SK-N-SH treated with all-trans-retinoic acid at 6 μM for 48 hours (cell line): Measurements from ENCODE around the gene CCDC85B.
A peak's percentile ranks its signal among the peaks of the same experiment; 100 is the strongest.

ENCODE experiments used
- ATAC-seq: fragments of 200-7000 bp; cut with Tn5 transposase; 3 replicates; pipeline ENCODE4 v1.9.1; 2020; ENCODE audit warnings: mild to moderate bottlenecking, moderate library complexity
- BACH2 ChIP-seq: fragments of 250-450 bp; sonication (Bioruptor Pico); IDR thresholded peaks from 2 replicates; pipeline ENCODE4 v1.9.0; 2021; ENCODE audit warnings: mild to moderate bottlenecking, borderline replicate concordance
- CREB5 ChIP-seq: fragments of 250-450 bp; sonication (Bioruptor Pico); IDR thresholded peaks from 2 replicates; pipeline ENCODE4 v1.5.1; 2020; ENCODE audit warnings: low read depth, mild to moderate bottlenecking, moderate library complexity
- CSDC2 ChIP-seq: fragments of 250-450 bp; sonication (Bioruptor Pico); IDR thresholded peaks from 2 replicates; pipeline ENCODE4 v1.5.0; 2020; ENCODE audit warnings: mild to moderate bottlenecking, moderate library complexity
- CSRNP3 ChIP-seq: fragments of 250-450 bp; sonication (Bioruptor Pico); IDR thresholded peaks from 2 replicates; pipeline ENCODE4 v1.5.1; 2021; ENCODE audit warnings: mild to moderate bottlenecking, moderate library complexity
- ESRRG ChIP-seq: fragments of 250-450 bp; sonication (Bioruptor Pico); IDR thresholded peaks from 2 replicates; pipeline ENCODE4 v1.6.1; 2021; ENCODE audit warnings: mild to moderate bottlenecking
- GLIS3 ChIP-seq: fragments of 250-450 bp; sonication (Bioruptor Pico); IDR thresholded peaks from 2 replicates; pipeline ENCODE4 v1.5.0; 2020; ENCODE audit warnings: mild to moderate bottlenecking, moderate library complexity
- ISL1 ChIP-seq: fragments of 250-450 bp; sonication (Bioruptor Pico); IDR thresholded peaks from 2 replicates; pipeline ENCODE4 v2.1.2; 2022; ENCODE audit warnings: mild to moderate bottlenecking, moderate library complexity
- OSR1 ChIP-seq: fragments of 250-450 bp; sonication (Bioruptor Pico); IDR thresholded peaks from 2 replicates; pipeline ENCODE4 v1.8.0; 2022; ENCODE audit warnings: moderate library complexity, mild to moderate bottlenecking, inconsistent platforms
- PATZ1 ChIP-seq: fragments of 250-450 bp; sonication (Bioruptor Pico); IDR thresholded peaks from 2 replicates; pipeline ENCODE4 v1.8.0; 2020; ENCODE audit warnings: mild to moderate bottlenecking, moderate library complexity, borderline replicate concordance
- PPARA ChIP-seq: fragments of 250-450 bp; sonication (Bioruptor Pico); IDR thresholded peaks from 2 replicates; pipeline ENCODE4 v1.5.0; 2020; ENCODE audit warnings: mild to moderate bottlenecking, borderline replicate concordance
- RARB ChIP-seq: fragments of 250-450 bp; sonication (Bioruptor Pico); IDR thresholded peaks from 2 replicates; pipeline ENCODE4 v1.8.0; 2021; ENCODE audit warnings: mild to moderate bottlenecking, moderate library complexity
- SNAI2 ChIP-seq: fragments of 250-450 bp; sonication (Bioruptor Pico); IDR thresholded peaks from 2 replicates; pipeline ENCODE4 v1.5.0; 2020; ENCODE audit warnings: mild to moderate bottlenecking, moderate library complexity
- TCF4 ChIP-seq: fragments of 250-450 bp; sonication (Bioruptor Pico); IDR thresholded peaks from 2 replicates; pipeline ENCODE4 v1.8.0; 2021; ENCODE audit warnings: mild to moderate bottlenecking, moderate library complexity, borderline replicate concordance
- TOX ChIP-seq: fragments of 250-450 bp; sonication (Bioruptor Pico); IDR thresholded peaks from 2 replicates; pipeline ENCODE4 v1.8.0; 2021; ENCODE audit warnings: mild to moderate bottlenecking, moderate library complexity, borderline replicate concordance
- TSHZ2 ChIP-seq: fragments of 250-450 bp; sonication (Bioruptor Pico); IDR thresholded peaks from 2 replicates; pipeline ENCODE4 v1.5.0; 2020; ENCODE audit warnings: mild to moderate bottlenecking, moderate library complexity
- ZC3H10 ChIP-seq: fragments of 250-450 bp; sonication (Bioruptor Pico); IDR thresholded peaks from 2 replicates; pipeline ENCODE4 v1.5.1; 2021; ENCODE audit warnings: mild to moderate bottlenecking, moderate library complexity
- ZFP3 ChIP-seq: fragments of 250-450 bp; sonication (Bioruptor Pico); IDR thresholded peaks from 2 replicates; pipeline ENCODE4 v1.5.0; 2020; ENCODE audit warnings: mild to moderate bottlenecking, moderate library complexity
- ZNF565 ChIP-seq: fragments of 450-650 bp; formaldehyde crosslinking; conservative IDR thresholded peaks from 2 replicates; pipeline ENCODE4 v1.5.0; 2020; ENCODE audit warnings: low read depth, mild to moderate bottlenecking, moderate library complexity
- ZNF70 ChIP-seq: fragments of 450-650 bp; formaldehyde crosslinking; IDR thresholded peaks from 2 replicates; pipeline ENCODE4 v1.5.0; 2020; ENCODE audit warnings: mild to moderate bottlenecking, moderate library complexity
- ZNF8 ChIP-seq: fragments of 450-650 bp; formaldehyde crosslinking; IDR thresholded peaks from 2 replicates; pipeline ENCODE4 v1.5.0; 2020; ENCODE audit warnings: mild to moderate bottlenecking, moderate library complexity

CCDC85B gene

GRCh38 chr11:65919141-65919572 is 28.7 kb downstream of the CCDC85B start, which contains the start of gene DRAP1:
TSS of gene DRAP1 (plus strand) at chr11:65919426. CDS start at chr11:65919502, 76 bp downstream.
- TF ChIP-seq ZNF70, result no peak
- no peak; the same call in 1 of the 2 replicates for TF ChIP-seq PATZ1 (CRISPR knock-in tag)
- no peak for TF ChIP-seq ZC3H10 (CRISPR knock-in tag)
- TF ChIP-seq ZFP3 (CRISPR knock-in tag), result no peak
- no peak for TF ChIP-seq SNAI2
- no peak for TF ChIP-seq PPARA (CRISPR knock-in tag)
- TF ChIP-seq CREB5, result no peak
- TF ChIP-seq TOX (CRISPR knock-in tag), result no peak
- TF ChIP-seq ZNF8 (CRISPR knock-in tag), result no peak
- no peak for TF ChIP-seq RARB (CRISPR knock-in tag)
- TF ChIP-seq OSR1, result no peak
- TF ChIP-seq ESRRG, result no peak
- TF ChIP-seq TSHZ2, result no peak
- TF ChIP-seq CSDC2, result no peak
- TF ChIP-seq GLIS3, result no peak
- TF ChIP-seq ISL1 (CRISPR knock-in tag), result no peak
- TF ChIP-seq ZNF565 (CRISPR knock-in tag), result no peak
- ATAC-seq, result peak; percentile 79

- ATAC-seq, result peak; percentile 11
- TF ChIP-seq PATZ1 (CRISPR knock-in tag) (no peak), CSRNP3 (CRISPR knock-in tag) (no peak), ZFP3 (CRISPR knock-in tag) (no peak), SNAI2 (no peak), TSHZ2 (no peak), CREB5 (no peak), ZC3H10 (CRISPR knock-in tag) (no peak), TCF4 (CRISPR knock-in tag) (no peak), ZNF8 (CRISPR knock-in tag) (no peak), BACH2 (CRISPR knock-in tag) (no peak), ISL1 (CRISPR knock-in tag) (no peak), CSDC2 (no peak)
- TF ChIP-seq, all 23 proteins: peak for 0
Observed at GRCh38 chr11:65919573-65920371, 29.3 kb downstream of the CCDC85B start.
